GM19035 (cell line): ENCODE measurements around the gene NACA2.
"Not testable (repeated sequence)": the region's sequence is repeated elsewhere in the genome, so short reads cannot be mapped to it uniquely, and the experiment has no call there.

ENCODE experiments used
- ATAC-seq: cut with Tn5 transposase; IDR thresholded peaks from one replicate; pipeline ENCODE4 v1.9.1; 2021; ENCODE audit not compliant: unreplicated experiment

Gene NACA2

GRCh38 chr17:61552560-61552959, 38.5 kb downstream of the NACA2 start:
- ATAC-seq, result not testable (repeated sequence)

- no peak for ATAC-seq
These were observed 39.7 kb downstream of the NACA2 start for GRCh38 chr17:61551255-61551742.

GRCh38 chr17:61547113-61547512, 43.9 kb downstream of the NACA2 start:
- no peak for ATAC-seq

GRCh38 chr17:61545335-61545938, 45.6 kb downstream of the NACA2 start:
- ATAC-seq, result no peak

GRCh38 chr17:61543786-61544415, 47.1 kb downstream of the NACA2 start:
- ATAC-seq, result no peak

- no peak for ATAC-seq
These were observed 49.0 kb downstream of the NACA2 start for GRCh38 chr17:61542027-61542426.

- no peak for ATAC-seq
These were observed 50.1 kb downstream of the NACA2 start for GRCh38 chr17:61540874-61541273.
